ENCODE results near the gene SPACA9.

- TF ChIP-seq POLR2A (IDR thresholded peaks at IDR 0.05) (no peak), CTCF (IDR thresholded peaks at IDR 0.05) (no peak)
These were observed 36.2 kb downstream of the SPACA9 start for GRCh38 chr9:132914924-132915323.

Measured in adrenal gland (tissue), 5 donors.